Upper lobe of right lung (tissue), 1 donor: Measurements from ENCODE around the gene WDR77. TPM values are rescaled to one million over a fixed set of nuclear protein-coding genes. Genes with fewer than 3 reads are reported as not detected.

Experiments used
- ATAC-seq: fragments of 200-7000 bp; cut with Tn5 transposase; one replicate; pipeline ENCODE4 v1.9.1; 2020; ENCODE audit warnings: mild to moderate bottlenecking, moderate library complexity
- DNase-seq: peaks from one replicate; pipeline ENCODE4 v3.0.0-alpha.2; 2020
- H3K27ac ChIP-seq: fragments of 200-600 bp; one replicate; pipeline ENCODE4 v1.8.0; 2022
- H3K27me3 ChIP-seq: fragments of 200-600 bp; one replicate; pipeline ENCODE4 v1.8.0; 2022; ENCODE audit warnings: mild to moderate bottlenecking
- H3K36me3 ChIP-seq: fragments of 200-600 bp; one replicate; pipeline ENCODE4 v1.8.0; 2022
- H3K4me1 ChIP-seq: fragments of 200-600 bp; one replicate; pipeline ENCODE4 v1.8.0; 2022
- H3K4me3 ChIP-seq: fragments of 200-600 bp; one replicate; pipeline ENCODE4 v1.8.0; 2022; ENCODE audit warnings: mild to moderate bottlenecking
- H3K9me3 ChIP-seq: fragments of 200-600 bp; one replicate; pipeline ENCODE4 v1.8.0; 2022
- intact Hi-C: fragments of 100-400 bp; cut with DNase I; formaldehyde crosslinking; loops from one replicate; pipeline ENCODE4 v1.11.0; 2022
- total RNA-seq: library from RNA; stranded (reverse); fragmentation: NEBNext Ultra II Directional; extraction: Animal tissue kit (Norgen Biotek cat#: 25700); gene quantifications from one replicate; pipeline ENCODE4 v1.2.1, GENCODE V29; 2021
- TF ChIP-seq, protein P1 (sequence below): fragments of 200-600 bp; IDR thresholded peaks from one replicate; pipeline ENCODE4 v1.8.0; 2022; ENCODE audit warnings: antibody characterized with exemption
- donor health status: DM: no; HTN: yes; CAD: no; lungs with severe emphysema.

The WDR77 gene
- total RNA-seq, 1 donor from 2014 or later, result 20.1 TPM

DNA sequence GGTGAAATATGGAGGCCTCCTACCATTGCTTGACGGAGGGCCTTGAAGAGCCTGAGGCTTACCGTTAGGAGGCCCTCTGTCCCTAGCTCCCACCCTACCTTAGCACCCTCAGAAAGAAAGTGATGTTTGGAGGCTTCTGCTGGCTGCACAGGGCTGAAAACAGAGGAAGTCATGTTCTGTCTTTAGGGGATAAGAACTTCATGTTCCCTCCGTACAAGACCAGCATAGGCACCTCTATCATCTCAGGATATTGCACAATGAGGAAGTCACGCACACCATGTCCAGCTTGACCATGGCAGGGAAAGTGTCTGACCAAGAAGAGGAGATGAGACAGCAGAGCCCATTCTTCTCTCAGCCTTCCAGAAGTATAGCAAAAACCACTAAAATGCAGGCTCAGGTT lies 40.5 kb upstream of the WDR77 start:
- intact Hi-C loops, result loop anchor here (10.0 kb wide), 1 partner anchor 265 kb away; the partner anchor contains the start of gene DDX20
- Histone ChIP-seq H3K9me3 (no peaks in the 10 kb centered on the region), H3K4me1 (peaks cover 3% of the 10 kb centered on the region), H3K27ac (peak overlapping the region; percentile 4), H3K27me3 (no peaks in the 10 kb centered on the region), H3K36me3 (no peaks in the 10 kb centered on the region), H3K4me3 (no peak overlapping the region)
- DNase-seq (no peak), ATAC-seq (peak; percentile 88)
- TF ChIP-seq, protein P1, sequence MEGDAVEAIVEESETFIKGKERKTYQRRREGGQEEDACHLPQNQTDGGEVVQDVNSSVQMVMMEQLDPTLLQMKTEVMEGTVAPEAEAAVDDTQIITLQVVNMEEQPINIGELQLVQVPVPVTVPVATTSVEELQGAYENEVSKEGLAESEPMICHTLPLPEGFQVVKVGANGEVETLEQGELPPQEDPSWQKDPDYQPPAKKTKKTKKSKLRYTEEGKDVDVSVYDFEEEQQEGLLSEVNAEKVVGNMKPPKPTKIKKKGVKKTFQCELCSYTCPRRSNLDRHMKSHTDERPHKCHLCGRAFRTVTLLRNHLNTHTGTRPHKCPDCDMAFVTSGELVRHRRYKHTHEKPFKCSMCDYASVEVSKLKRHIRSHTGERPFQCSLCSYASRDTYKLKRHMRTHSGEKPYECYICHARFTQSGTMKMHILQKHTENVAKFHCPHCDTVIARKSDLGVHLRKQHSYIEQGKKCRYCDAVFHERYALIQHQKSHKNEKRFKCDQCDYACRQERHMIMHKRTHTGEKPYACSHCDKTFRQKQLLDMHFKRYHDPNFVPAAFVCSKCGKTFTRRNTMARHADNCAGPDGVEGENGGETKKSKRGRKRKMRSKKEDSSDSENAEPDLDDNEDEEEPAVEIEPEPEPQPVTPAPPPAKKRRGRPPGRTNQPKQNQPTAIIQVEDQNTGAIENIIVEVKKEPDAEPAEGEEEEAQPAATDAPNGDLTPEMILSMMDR, result no peak

DNA sequence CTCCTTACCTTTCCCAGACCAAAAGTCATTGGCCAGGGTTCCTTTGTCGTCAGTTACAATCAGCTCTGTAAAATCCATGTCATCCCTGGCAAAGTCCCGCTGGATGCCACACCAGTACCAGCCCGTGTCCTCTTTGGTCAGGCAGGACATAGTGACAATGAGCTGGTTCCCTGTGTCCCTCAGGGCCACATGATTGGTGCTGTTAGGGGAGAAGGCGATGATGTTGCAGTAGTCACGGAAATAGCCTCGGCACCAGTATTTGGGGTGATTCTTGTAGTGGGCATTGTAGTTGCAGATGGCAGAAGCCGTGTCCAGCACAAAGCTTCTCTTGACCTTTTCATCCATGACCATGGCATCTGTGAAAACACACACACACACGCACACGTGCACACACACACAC lies 39.6 kb upstream of the WDR77 start:
- H3K4me1 ChIP-seq, result peaks cover 3% of the 10 kb centered on the region
- no peak overlapping the region for H3K4me3 ChIP-seq
- H3K27ac ChIP-seq, result no peak overlapping the region
- TF ChIP-seq, protein P1, result no peak
- H3K27me3 ChIP-seq, result no peaks in the 10 kb centered on the region
- no peaks in the 10 kb centered on the region for H3K36me3 ChIP-seq
- ATAC-seq (no peak), DNase-seq (no peak)
- intact Hi-C loops, result loop anchor here (10.0 kb wide), 1 partner anchor 266 kb away; the partner anchor contains the start of gene DDX20
- no peaks in the 10 kb centered on the region for H3K9me3 ChIP-seq

DNA sequence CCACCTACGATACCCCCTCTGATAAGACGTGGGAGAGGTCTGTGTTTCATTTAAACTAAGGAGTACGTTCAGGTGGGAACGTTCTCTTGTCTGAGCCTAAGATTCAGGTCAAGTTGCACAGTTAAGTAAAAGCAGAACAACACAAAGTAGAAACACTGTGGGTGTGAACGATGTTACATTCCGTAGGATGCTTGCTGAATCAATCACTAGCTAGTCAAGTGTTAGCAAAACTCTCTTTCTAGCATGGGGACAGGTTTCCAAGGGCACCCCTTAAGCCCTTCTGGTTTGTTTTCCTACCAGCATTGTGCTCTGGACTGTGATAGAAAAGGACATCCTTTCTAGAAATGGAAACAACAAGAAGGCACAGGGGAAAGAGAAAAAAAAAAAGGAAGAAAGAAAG lies 38.1 kb upstream of the WDR77 start:
- DNase-seq, result no peak
- intact Hi-C loops, result loop anchor here (10.0 kb wide), 1 partner anchor 268 kb away; the partner anchor contains the start of gene DDX20
- no peak overlapping the region for H3K4me3 ChIP-seq
- no peaks in the 10 kb centered on the region for H3K27me3 ChIP-seq
- TF ChIP-seq, protein P1, result no peak
- H3K36me3 ChIP-seq, result no peaks in the 10 kb centered on the region
- ATAC-seq, result no peak
- H3K9me3 ChIP-seq, result no peaks in the 10 kb centered on the region
- H3K27ac ChIP-seq, result no peak overlapping the region
- H3K4me1 ChIP-seq, result peaks cover 6% of the 10 kb centered on the region

DNA sequence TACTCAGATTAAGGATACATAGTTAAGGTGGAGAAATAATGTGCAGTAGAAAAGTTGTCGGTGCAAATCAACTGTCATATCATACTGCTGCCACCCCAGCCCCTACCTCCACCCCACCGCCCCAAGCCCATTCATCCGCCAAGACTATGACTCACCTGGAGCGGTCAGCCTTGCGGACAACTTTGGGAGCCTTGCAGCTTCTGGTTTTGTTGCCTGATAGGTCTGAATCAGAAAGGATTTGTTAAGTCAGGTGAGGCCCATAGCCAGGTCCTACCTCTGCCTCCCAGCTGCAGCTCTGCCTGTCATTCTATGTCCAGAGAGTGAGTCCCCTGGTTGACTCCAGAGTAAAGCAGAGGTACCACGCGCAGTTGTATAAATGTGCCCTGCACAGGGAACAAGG lies 37.4 kb upstream of the WDR77 start:
- intact Hi-C loops, result loop anchor here (10.0 kb wide), 1 partner anchor 268 kb away; the partner anchor contains the start of gene DDX20
- no peak overlapping the region for H3K27ac ChIP-seq
- no peaks in the 10 kb centered on the region for H3K9me3 ChIP-seq
- H3K4me3 ChIP-seq, result no peak overlapping the region
- no peaks in the 10 kb centered on the region for H3K36me3 ChIP-seq
- no peak for DNase-seq
- H3K4me1 ChIP-seq, result peaks cover 11% of the 10 kb centered on the region
- TF ChIP-seq, protein P1, result no peak
- no peaks in the 10 kb centered on the region for H3K27me3 ChIP-seq
- ATAC-seq, result no peak

DNA sequence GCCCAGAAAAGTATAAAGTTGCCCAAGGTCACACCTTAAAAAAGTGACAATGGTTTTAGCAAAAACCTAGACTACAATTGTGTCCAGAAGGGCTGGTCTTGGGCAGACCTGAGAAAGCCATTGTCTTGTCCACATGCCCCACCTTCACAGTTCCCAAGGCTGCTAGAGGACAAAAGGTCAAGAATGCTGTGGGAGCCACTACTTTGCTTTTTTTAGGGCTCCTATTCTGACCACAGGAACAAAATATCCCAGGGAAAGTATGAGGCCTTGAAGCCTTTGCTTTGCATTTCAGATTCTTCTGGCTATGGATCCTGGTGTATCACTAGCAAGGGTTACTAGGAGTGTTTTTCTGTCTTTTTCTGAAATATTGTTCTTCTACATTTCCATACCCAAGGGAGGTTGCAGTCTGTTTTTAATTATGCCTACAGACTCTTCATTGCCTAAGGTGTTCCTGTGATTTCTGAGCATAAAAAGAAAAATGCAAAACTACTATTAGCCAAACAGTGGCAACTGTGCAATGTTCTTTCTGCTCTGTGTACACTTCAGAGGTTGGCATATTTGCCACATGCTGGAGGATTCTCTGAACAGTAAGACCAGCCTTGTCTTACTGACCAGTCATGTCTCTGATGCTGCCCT lies 35.5 kb upstream of the WDR77 start:
- H3K27ac ChIP-seq, result peak overlapping the region; percentile 7
- TF ChIP-seq, protein P1, result no peak
- no peaks in the 10 kb centered on the region for H3K36me3 ChIP-seq
- no peaks in the 10 kb centered on the region for H3K27me3 ChIP-seq
- DNase-seq, result no peak
- H3K9me3 ChIP-seq, result no peaks in the 10 kb centered on the region
- H3K4me1 ChIP-seq, result peaks cover 17% of the 10 kb centered on the region
- intact Hi-C loops, result loop anchor here (10.0 kb wide), 1 partner anchor 270 kb away; the partner anchor contains the start of gene DDX20
- no peak overlapping the region for H3K4me3 ChIP-seq
- ATAC-seq, result no peak
